IPS-15b (cell line): ENCODE measurements around the gene MAP2K6.
"Not testable (repeated sequence)": the region's sequence is repeated elsewhere in the genome, so short reads cannot be mapped to it uniquely, and the experiment has no call there.

Experiments
- H3K27me3 ChIP-seq: one replicate; pipeline ENCODE4 v1.6.1; 2013; ENCODE audit warnings: low read length; ENCODE audit not compliant: control insufficient read depth, insufficient read depth
- H3K36me3 ChIP-seq: one replicate; pipeline ENCODE4 v1.6.1; 2013; ENCODE audit warnings: low read length; ENCODE audit not compliant: control insufficient read depth, insufficient read depth
- H3K4me1 ChIP-seq: one replicate; pipeline ENCODE4 v1.6.1; 2013; ENCODE audit warnings: mild to moderate bottlenecking, low read length; ENCODE audit not compliant: control insufficient read depth, insufficient read depth
- H3K4me3 ChIP-seq: one replicate; pipeline ENCODE4 v1.5.1; 2013; ENCODE audit warnings: low read depth, low read length
- H3K9ac ChIP-seq: one replicate; pipeline ENCODE4 v1.6.1; 2013; ENCODE audit warnings: low read depth, mild to moderate bottlenecking, low read length
- H3K9me3 ChIP-seq: one replicate; pipeline ENCODE4 v1.6.1; 2013; ENCODE audit warnings: mild to moderate bottlenecking, low read length; ENCODE audit not compliant: control insufficient read depth, insufficient read depth

Gene MAP2K6

GRCh38 chr17:69462882-69463281 is 48.4 kb downstream of the MAP2K6 start:
- peaks cover 16% of the 10 kb centered on the region for H3K4me1 ChIP-seq
- no peaks in the 10 kb centered on the region for H3K27me3 ChIP-seq
- H3K9ac ChIP-seq = no peak overlapping the region
- H3K36me3 ChIP-seq = no peaks in the 10 kb centered on the region
- no peak overlapping the region for H3K4me3 ChIP-seq
- no peaks in the 10 kb centered on the region for H3K9me3 ChIP-seq

- peaks cover 10% of the 10 kb centered on the region for H3K4me1 ChIP-seq
- no peaks in the 10 kb centered on the region for H3K36me3 ChIP-seq
- no peak overlapping the region for H3K4me3 ChIP-seq
- no peaks in the 10 kb centered on the region for H3K27me3 ChIP-seq
- H3K9ac ChIP-seq = no peak overlapping the region
- no peaks in the 10 kb centered on the region for H3K9me3 ChIP-seq
These were observed 52.0 kb downstream of the MAP2K6 start for GRCh38 chr17:69466451-69466850.

- H3K36me3 ChIP-seq = no peaks in the 10 kb centered on the region
- no peak overlapping the region for H3K4me3 ChIP-seq
- H3K9ac ChIP-seq = no peak overlapping the region
- H3K9me3 ChIP-seq = no peaks in the 10 kb centered on the region
- H3K4me1 ChIP-seq = peaks cover 5% of the 10 kb centered on the region
- no peaks in the 10 kb centered on the region for H3K27me3 ChIP-seq
These were observed 52.6 kb downstream of the MAP2K6 start for GRCh38 chr17:69466905-69467667.

GRCh38 chr17:69468207-69468606 is 53.7 kb downstream of the MAP2K6 start:
- no peaks in the 10 kb centered on the region for H3K27me3 ChIP-seq
- H3K9me3 ChIP-seq = no peaks in the 10 kb centered on the region
- H3K4me1 ChIP-seq = peaks cover 5% of the 10 kb centered on the region
- no peak overlapping the region for H3K9ac ChIP-seq
- no peak overlapping the region for H3K4me3 ChIP-seq
- no peaks in the 10 kb centered on the region for H3K36me3 ChIP-seq

- Histone ChIP-seq H3K4me1 (peaks cover 6% of the 10 kb centered on the region), H3K9me3 (no peaks in the 10 kb centered on the region), H3K4me3 (no peak overlapping the region), H3K36me3 (no peaks in the 10 kb centered on the region), H3K27me3 (no peaks in the 10 kb centered on the region), H3K9ac (no peak overlapping the region)
These were observed 56.2 kb downstream of the MAP2K6 start for GRCh38 chr17:69470702-69471101.

GRCh38 chr17:69471406-69471805 is 56.9 kb downstream of the MAP2K6 start:
- peaks cover 4% of the 10 kb centered on the region for H3K4me1 ChIP-seq
- no peaks in the 10 kb centered on the region for H3K9me3 ChIP-seq
- no peak overlapping the region for H3K9ac ChIP-seq
- no peaks in the 10 kb centered on the region for H3K27me3 ChIP-seq
- H3K4me3 ChIP-seq = no peak overlapping the region
- no peaks in the 10 kb centered on the region for H3K36me3 ChIP-seq

GRCh38 chr17:69473841-69474831 is 59.6 kb downstream of the MAP2K6 start:
- no peak overlapping the region for H3K9ac ChIP-seq
- peaks cover 2% of the 10 kb centered on the region for H3K4me1 ChIP-seq
- no peaks in the 10 kb centered on the region for H3K9me3 ChIP-seq

GRCh38 chr17:69477204-69477902 is 62.9 kb downstream of the MAP2K6 start:
- H3K9me3 ChIP-seq = no peaks in the 10 kb centered on the region
- H3K9ac ChIP-seq = no peak overlapping the region
- H3K4me3 ChIP-seq = no peak overlapping the region
- H3K27me3 ChIP-seq = no peaks in the 10 kb centered on the region
- no peaks in the 10 kb centered on the region for H3K36me3 ChIP-seq
- peaks cover 2% of the 10 kb centered on the region for H3K4me1 ChIP-seq

More at GRCh38 chr17:69473841-69474831, 59.6 kb downstream of the MAP2K6 start:
- no peak overlapping the region for H3K4me3 ChIP-seq
- H3K27me3 ChIP-seq = no peaks in the 10 kb centered on the region
- no peaks in the 10 kb centered on the region for H3K36me3 ChIP-seq

GRCh38 chr17:69477903-69478266 is 63.4 kb downstream of the MAP2K6 start:
- Histone ChIP-seq H3K9ac (no peak overlapping the region), H3K4me1 (peaks cover 2% of the 10 kb centered on the region), H3K9me3 (no peaks in the 10 kb centered on the region), H3K36me3 (no peaks in the 10 kb centered on the region), H3K27me3 (no peaks in the 10 kb centered on the region), H3K4me3 (no peak overlapping the region)

GRCh38 chr17:69478916-69479315 is 64.4 kb downstream of the MAP2K6 start:
- H3K4me3 ChIP-seq = no peak overlapping the region
- H3K9ac ChIP-seq = no peak overlapping the region
- no peaks in the 10 kb centered on the region for H3K36me3 ChIP-seq
- H3K9me3 ChIP-seq = no peaks in the 10 kb centered on the region
- peaks cover 2% of the 10 kb centered on the region for H3K4me1 ChIP-seq
- no peaks in the 10 kb centered on the region for H3K27me3 ChIP-seq

- H3K4me1 ChIP-seq, H3K9ac ChIP-seq: not testable (repeated sequence)
These were observed 65.3 kb downstream of the MAP2K6 start for GRCh38 chr17:69479756-69480155.

More at GRCh38 chr17:69479756-69480155, 65.3 kb downstream of the MAP2K6 start:
- not testable (repeated sequence) for H3K27me3 ChIP-seq, H3K9me3 ChIP-seq, H3K4me3 ChIP-seq, H3K36me3 ChIP-seq
